PC-9 (cell line): Measurements from ENCODE around the gene TAS2R16.

ENCODE experiments used
- EZH2 ChIP-seq: fragments of 200-600 bp; sonication (generic); IDR thresholded peaks from 2 replicates; pipeline ENCODE4 v1.8.0; 2017; ENCODE audit warnings: antibody characterized with exemption, low read depth
- TF ChIP-seq, protein P1 (sequence below): fragments of 200-600 bp; sonication (generic); conservative IDR thresholded peaks from 2 replicates; pipeline ENCODE4 v1.6.1; 2017; ENCODE audit warnings: mixed run types, antibody characterized with exemption, mild to moderate bottlenecking, moderate library complexity

DNA sequence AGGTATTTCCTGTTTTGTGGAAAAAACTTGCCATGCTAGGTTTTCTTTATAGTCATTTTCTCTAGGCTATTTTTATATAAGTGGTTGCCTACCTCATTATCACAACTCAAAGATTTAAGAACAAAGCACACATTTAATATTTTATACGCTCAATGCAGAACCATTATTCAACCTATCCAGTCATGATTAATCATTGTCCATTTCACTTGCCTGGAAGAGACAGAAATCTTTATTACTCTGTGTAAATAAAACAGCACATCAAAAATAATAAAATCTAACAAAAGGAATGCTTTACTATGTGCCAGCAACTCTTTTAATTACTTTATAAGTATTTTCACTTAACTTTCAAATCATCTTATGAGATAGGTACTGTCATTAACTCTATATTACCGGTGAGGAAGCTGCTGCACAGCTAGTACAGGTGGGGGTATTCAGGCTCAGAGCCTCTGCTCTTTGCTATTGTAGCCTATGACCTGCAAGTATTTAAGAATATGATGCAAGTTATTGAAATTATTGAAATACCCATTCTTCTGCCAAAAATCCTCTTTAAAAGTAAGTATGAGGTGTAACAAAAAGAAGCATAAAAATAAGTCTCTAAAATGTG lies 16.4 kb upstream of the TAS2R16 start:
- TF ChIP-seq, protein P1, sequence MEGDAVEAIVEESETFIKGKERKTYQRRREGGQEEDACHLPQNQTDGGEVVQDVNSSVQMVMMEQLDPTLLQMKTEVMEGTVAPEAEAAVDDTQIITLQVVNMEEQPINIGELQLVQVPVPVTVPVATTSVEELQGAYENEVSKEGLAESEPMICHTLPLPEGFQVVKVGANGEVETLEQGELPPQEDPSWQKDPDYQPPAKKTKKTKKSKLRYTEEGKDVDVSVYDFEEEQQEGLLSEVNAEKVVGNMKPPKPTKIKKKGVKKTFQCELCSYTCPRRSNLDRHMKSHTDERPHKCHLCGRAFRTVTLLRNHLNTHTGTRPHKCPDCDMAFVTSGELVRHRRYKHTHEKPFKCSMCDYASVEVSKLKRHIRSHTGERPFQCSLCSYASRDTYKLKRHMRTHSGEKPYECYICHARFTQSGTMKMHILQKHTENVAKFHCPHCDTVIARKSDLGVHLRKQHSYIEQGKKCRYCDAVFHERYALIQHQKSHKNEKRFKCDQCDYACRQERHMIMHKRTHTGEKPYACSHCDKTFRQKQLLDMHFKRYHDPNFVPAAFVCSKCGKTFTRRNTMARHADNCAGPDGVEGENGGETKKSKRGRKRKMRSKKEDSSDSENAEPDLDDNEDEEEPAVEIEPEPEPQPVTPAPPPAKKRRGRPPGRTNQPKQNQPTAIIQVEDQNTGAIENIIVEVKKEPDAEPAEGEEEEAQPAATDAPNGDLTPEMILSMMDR: no peak
- TF ChIP-seq EZH2: no peak
